Measurements from ENCODE around the gene DCST1. TPM values are rescaled to one million over a fixed set of nuclear protein-coding genes. Genes with fewer than 3 reads are reported as not detected.

The DCST1 gene
- total and polyA plus RNA-seq, 2 donors (not counting 1 experiment from before 2014, with no cell fraction given) = 0.22 TPM; not detected in 1

DNA sequence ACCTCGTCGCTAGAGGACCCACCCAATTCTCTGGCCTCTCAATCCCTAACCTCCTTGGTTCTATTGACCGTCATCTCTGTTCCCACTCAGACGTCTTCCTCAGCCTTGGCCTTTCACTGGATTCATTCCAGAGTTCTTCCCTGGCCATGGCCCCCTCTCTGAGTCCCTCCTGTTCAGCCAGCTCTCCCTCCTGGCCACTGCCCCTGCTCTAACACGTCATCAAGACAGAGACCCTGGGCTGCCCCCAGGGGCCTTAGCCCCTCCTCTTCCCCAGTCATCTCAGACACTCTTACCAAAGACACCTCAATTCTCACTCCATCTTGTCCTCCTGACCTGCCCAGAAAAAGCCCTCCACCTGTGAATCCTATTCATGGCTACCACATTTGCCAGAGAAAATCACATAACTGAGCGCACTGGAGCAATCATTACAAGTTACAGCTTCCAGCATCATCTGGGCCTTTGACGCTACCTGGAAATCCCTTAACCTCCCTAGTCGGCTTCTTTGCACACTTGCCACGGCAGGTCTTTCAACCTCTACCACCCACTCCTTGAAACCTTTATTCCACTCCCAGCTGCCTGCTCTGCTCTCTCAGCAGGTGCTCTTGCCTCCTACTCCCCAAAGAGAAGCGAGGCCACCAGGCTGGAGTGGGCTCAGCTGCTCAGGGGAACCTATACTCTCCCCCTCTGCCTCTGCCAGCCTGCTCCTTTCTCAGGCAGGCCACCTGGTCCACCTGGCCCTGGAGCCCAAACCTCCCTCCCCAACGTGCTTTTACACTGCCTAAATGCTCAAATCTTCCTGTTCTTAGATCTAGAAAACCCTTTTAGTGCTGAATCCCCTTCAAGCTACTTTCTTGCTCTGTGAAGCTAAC lies 14.0 kb upstream of the DCST1 start:
- no peak overlapping the region for H3K27ac ChIP-seq (ENCODE audit: low read length in 2 of 2)
- Mint-ChIP-seq H3K9me3 (ENCODE audit: insufficient read depth) (no peaks in the 10 kb centered on the region), H3K4me1 (peaks cover 46% of the 10 kb centered on the region), H3K27ac (peak overlapping the region; percentile 78), H3K4me3 (peak overlapping the region; percentile 42), H3K27me3 (no peaks in the 10 kb centered on the region)
- no peak overlapping the region for H2AFZ ChIP-seq (ENCODE audit: insufficient read depth, low read depth, low read length, poor library complexity, severe bottlenecking)
- POLR2A ChIA-PET = interaction anchor here (1.2 to 1.6 kb wide), 2 partner anchors 9 to 20 kb away, joined by 4 read pairs; no protein-coding TSS in a partner anchor
- ATAC-seq (ENCODE audit: low read depth) (no peak), DNase-seq (no peak)
- H3K4me1 ChIP-seq (ENCODE audit: control insufficient read depth in 2 of 2, insufficient read depth in 2 of 2, low read length in 2 of 2) = peaks cover 30 to 45% of the 10 kb centered on the region in 2 donors
- peaks cover 0 to 2% (median 0%) of the 10 kb centered on the region in 3 donors for H3K9me3 ChIP-seq (ENCODE audit: control extremely low read depth in 1 of 3, control insufficient read depth in 2 of 3, insufficient read depth in 1 of 3, low read length in 2 of 3)
- no peak overlapping the region for H3K4me3 ChIP-seq (ENCODE audit: control extremely low read depth in 1 of 5, extremely low read depth in 1 of 5, insufficient read depth in 1 of 5, low read depth in 2 of 5, low read length in 4 of 5)
- H3K27me3 ChIP-seq (replicated peaks in 1 of 4; ENCODE audit: control extremely low read depth in 1 of 4, control insufficient read depth in 3 of 4, insufficient read depth in 4 of 4, low read length in 3 of 4) = no peaks in the 10 kb centered on the region
- H3K79me2 ChIP-seq (ENCODE audit: control insufficient read depth, insufficient read depth, low read length) = peaks cover 3% of the 10 kb centered on the region
- no peak overlapping the region for H3K9ac ChIP-seq (ENCODE audit: low read length)
- intact Hi-C loops (cut with micrococcal nuclease) = no loop called here
- H3K36me3 ChIP-seq (replicated peaks in 1 of 2; ENCODE audit: control extremely low read depth in 1 of 2, control insufficient read depth in 1 of 2, extremely low read depth in 1 of 2, insufficient read depth in 2 of 2, low read length in 1 of 2) = peaks cover 0 to 11% of the 10 kb centered on the region in 2 experiments
- no peak overlapping the region for H3K4me2 ChIP-seq (replicated peaks; ENCODE audit: low read depth, low read length, poor library complexity, severe bottlenecking)
- H4K20me1 ChIP-seq (ENCODE audit: control insufficient read depth, insufficient read depth, low read length, poor library complexity, severe bottlenecking) = peaks cover 5% of the 10 kb centered on the region
- CTCF ChIA-PET = interaction anchor here (0.8 to 17.4 kb wide), 15 partner anchors 9 to 83 kb away, joined by 3 to 295 read pairs (median 4); partner anchors contain the start of genes ADAM15, CKS1B, FLAD1 and LENEP
- WGBS (ENCODE audit: insufficient coverage) = 85% methylated on average over 11 of the region's 11 CpGs
- TF ChIP-seq EZH2 (IDR thresholded peaks at IDR 0.05; ENCODE audit: borderline replicate concordance, insufficient read depth, low read depth, low read length, poor library complexity, severe bottlenecking) (no peak), CTCF (IDR thresholded peaks at IDR 0.05) (no peak)

Data from B cell (primary cell).